RWPE2 (cell line): ENCODE results near the gene PCSK5.

Experiments used
- ATAC-seq: fragments of 200-7000 bp; cut with Tn5 transposase; 3 replicates; pipeline ENCODE4 v1.9.1; 2021; ENCODE audit warnings: low read depth
- DNase-seq: peaks from one replicate; pipeline ENCODE4 v3.0.0-alpha.2; 2020; ENCODE audit warnings: low spot score
- H3K27ac ChIP-seq: fragments of 450-650 bp; 2 replicates; pipeline ENCODE4 v1.5.1; 2017; ENCODE audit warnings: mild to moderate bottlenecking; ENCODE audit not compliant: poor library complexity, severe bottlenecking
- H3K27me3 ChIP-seq: fragments of 250-450 bp; sonication (Bioruptor Pico); 2 replicates; pipeline ENCODE4 v1.5.1; 2021; ENCODE audit warnings: mild to moderate bottlenecking, moderate library complexity; ENCODE audit not compliant: insufficient read depth, poor library complexity, severe bottlenecking
- H3K36me3 ChIP-seq: fragments of 250-450 bp; sonication (Bioruptor Pico); 2 replicates; pipeline ENCODE4 v1.5.1; 2020; ENCODE audit warnings: low read depth, mild to moderate bottlenecking, moderate library complexity
- H3K4me1 ChIP-seq: fragments of 250-450 bp; sonication (Bioruptor Pico); 2 replicates; pipeline ENCODE4 v1.5.1; 2021; ENCODE audit warnings: mild to moderate bottlenecking, moderate library complexity; ENCODE audit not compliant: insufficient read depth, poor library complexity, severe bottlenecking
- H3K4me3 ChIP-seq: fragments of 250-450 bp; sonication (Bioruptor Pico); 2 replicates; pipeline ENCODE4 v1.5.1; 2021; ENCODE audit warnings: mild to moderate bottlenecking, moderate library complexity; ENCODE audit not compliant: severe bottlenecking
- H3K9me3 ChIP-seq: fragments of 250-450 bp; sonication (Bioruptor Pico); 2 replicates; pipeline ENCODE4 v1.5.1; 2021; ENCODE audit warnings: mild to moderate bottlenecking, moderate library complexity; ENCODE audit not compliant: severe bottlenecking
- CTCF ChIP-seq: fragments of 450-650 bp; IDR thresholded peaks from one replicate; pipeline ENCODE4 v1.5.1; 2017; ENCODE audit warnings: mild to moderate bottlenecking, moderate library complexity; ENCODE audit not compliant: poor library complexity, severe bottlenecking

Gene PCSK5

GRCh38 chr9:75996726-75997125 lies 106.3 kb downstream of the PCSK5 start:
- Histone ChIP-seq H3K4me3 (no peak overlapping the region), H3K4me1 (peaks cover 24% of the 10 kb centered on the region), H3K27ac (no peak overlapping the region), H3K9me3 (no peaks in the 10 kb centered on the region), H3K27me3 (no peaks in the 10 kb centered on the region), H3K36me3 (no peaks in the 10 kb centered on the region)
- ATAC-seq = peak; percentile 23; the same call in 1 of the 3 replicates
- no peak for TF ChIP-seq CTCF
- no peak for DNase-seq

GRCh38 chr9:75997206-75997605 lies 106.7 kb downstream of the PCSK5 start:
- H3K4me3 ChIP-seq = no peak overlapping the region
- peaks cover 3% of the 10 kb centered on the region for H3K27me3 ChIP-seq
- DNase-seq (no peak), ATAC-seq (no peak)
- no peaks in the 10 kb centered on the region for H3K36me3 ChIP-seq
- H3K27ac ChIP-seq = no peak overlapping the region
- peaks cover 24% of the 10 kb centered on the region for H3K4me1 ChIP-seq
- H3K9me3 ChIP-seq = no peaks in the 10 kb centered on the region
- no peak for TF ChIP-seq CTCF

GRCh38 chr9:75998096-75998780 lies 107.8 kb downstream of the PCSK5 start:
- no peak for TF ChIP-seq CTCF
- no peaks in the 10 kb centered on the region for H3K9me3 ChIP-seq
- peaks cover 21% of the 10 kb centered on the region for H3K4me1 ChIP-seq
- DNase-seq (no peak), ATAC-seq (no peak)
- H3K27me3 ChIP-seq = peaks cover 4% of the 10 kb centered on the region
- H3K27ac ChIP-seq = no peak overlapping the region
- no peaks in the 10 kb centered on the region for H3K36me3 ChIP-seq
- H3K4me3 ChIP-seq = no peak overlapping the region

GRCh38 chr9:76001459-76001858 lies 111.0 kb downstream of the PCSK5 start:
- TF ChIP-seq CTCF = no peak
- Histone ChIP-seq H3K27me3 (peaks cover 4% of the 10 kb centered on the region), H3K4me3 (no peak overlapping the region), H3K4me1 (peaks cover 6% of the 10 kb centered on the region), H3K36me3 (no peaks in the 10 kb centered on the region), H3K9me3 (no peaks in the 10 kb centered on the region), H3K27ac (no peak overlapping the region)
- no peak for DNase-seq
- ATAC-seq = no peak

- no peaks in the 10 kb centered on the region for H3K36me3 ChIP-seq
- no peaks in the 10 kb centered on the region for H3K4me1 ChIP-seq
- ATAC-seq = no peak
- H3K27ac ChIP-seq = no peak overlapping the region
- TF ChIP-seq CTCF = no peak
- no peak for DNase-seq
- H3K4me3 ChIP-seq = no peak overlapping the region
- H3K27me3 ChIP-seq = peaks cover 4% of the 10 kb centered on the region
- H3K9me3 ChIP-seq = no peaks in the 10 kb centered on the region
Measured at GRCh38 chr9:76003041-76003440, 112.6 kb downstream of the PCSK5 start.
